Measurements from ENCODE around the gene CDH24. TPM values are rescaled to one million over a fixed set of nuclear protein-coding genes. Genes with fewer than 3 reads are reported as not detected.

CDH24 gene
- total and polyA plus RNA-seq, 9 of the 15 experiments (the other 6 are each of a cell fraction or from before 2014, with no cell fraction given): 0.04 to 16.2 (median 4.9) TPM

DNA sequence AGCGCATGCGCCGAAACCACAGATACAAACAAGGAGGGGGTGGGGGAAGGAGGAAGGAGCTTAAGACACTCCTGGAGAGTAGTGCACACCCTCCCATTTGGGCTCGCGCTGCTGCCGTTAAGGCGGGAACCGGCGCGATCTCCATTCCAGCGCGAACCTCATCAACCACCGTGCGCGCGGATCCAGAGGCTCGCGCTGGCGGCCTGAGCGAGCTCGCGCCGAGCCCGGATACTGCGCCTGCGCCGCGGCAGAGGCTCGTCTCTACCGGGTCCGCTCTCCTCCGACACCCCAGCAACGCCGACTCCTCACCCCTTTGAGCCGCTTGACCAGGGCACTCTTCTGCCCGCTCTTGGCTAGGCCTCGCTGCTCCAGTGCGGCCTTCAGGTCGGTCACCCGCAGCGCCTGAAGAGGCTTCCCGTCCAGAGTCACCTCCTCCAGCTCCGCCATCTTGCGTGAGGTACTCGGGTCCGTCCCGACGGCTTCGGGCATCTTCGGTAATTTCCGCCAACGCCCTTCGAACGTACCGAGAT, 37.4 kb upstream of the CDH24 start, which contains the start of gene ACIN1 (continued):
- peak; percentile 7 to 45; a peak in 2 of 4 replicates for TF ChIP-seq SIN3A (IDR thresholded peaks at IDR 0.05; ENCODE audit: borderline replicate concordance in 2 of 2, control insufficient read depth in 1 of 2, low read depth in 2 of 2, low read length in 2 of 2)
- TF ChIP-seq, protein P1, sequence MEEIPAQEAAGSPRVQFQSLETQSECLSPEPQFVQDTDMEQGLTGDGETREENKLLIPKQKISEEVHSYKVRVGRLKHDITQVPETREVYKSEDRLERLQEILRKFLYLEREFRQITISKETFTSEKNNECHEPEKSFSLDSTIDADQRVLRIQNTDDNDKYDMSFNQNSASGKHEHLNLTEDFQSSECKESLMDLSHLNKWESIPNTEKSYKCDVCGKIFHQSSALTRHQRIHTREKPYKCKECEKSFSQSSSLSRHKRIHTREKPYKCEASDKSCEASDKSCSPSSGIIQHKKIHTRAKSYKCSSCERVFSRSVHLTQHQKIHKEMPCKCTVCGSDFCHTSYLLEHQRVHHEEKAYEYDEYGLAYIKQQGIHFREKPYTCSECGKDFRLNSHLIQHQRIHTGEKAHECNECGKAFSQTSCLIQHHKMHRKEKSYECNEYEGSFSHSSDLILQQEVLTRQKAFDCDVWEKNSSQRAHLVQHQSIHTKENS (CRISPR knock-in tag; IDR thresholded peaks at IDR 0.05): no peak
- TF ChIP-seq PML (IDR thresholded peaks at IDR 0.05; ENCODE audit: low read length): peak; percentile 79
- peak; percentile 58 for TF ChIP-seq MEIS2 (IDR thresholded peaks at IDR 0.05; ENCODE audit: partially characterized antibody)
- peak; percentile 81 for TF ChIP-seq POLR2H (tag; IDR thresholded peaks at IDR 0.05; ENCODE audit: low read depth)
- TF ChIP-seq ZBTB1 (CRISPR knock-in tag; IDR thresholded peaks at IDR 0.05; ENCODE audit: borderline replicate concordance, low read depth): 0 out of 2 replicates have a peak, but pooled peaks have one; percentile 27
- peak; percentile 98 for TF ChIP-seq TAF7 (tag; IDR thresholded peaks at IDR 0.05)
- 0 out of 2 replicates have a peak, but pooled peaks have one; percentile 9 for TF ChIP-seq GATA2 (CRISPR knock-in tag; IDR thresholded peaks at IDR 0.05)
- TF ChIP-seq, protein P2, sequence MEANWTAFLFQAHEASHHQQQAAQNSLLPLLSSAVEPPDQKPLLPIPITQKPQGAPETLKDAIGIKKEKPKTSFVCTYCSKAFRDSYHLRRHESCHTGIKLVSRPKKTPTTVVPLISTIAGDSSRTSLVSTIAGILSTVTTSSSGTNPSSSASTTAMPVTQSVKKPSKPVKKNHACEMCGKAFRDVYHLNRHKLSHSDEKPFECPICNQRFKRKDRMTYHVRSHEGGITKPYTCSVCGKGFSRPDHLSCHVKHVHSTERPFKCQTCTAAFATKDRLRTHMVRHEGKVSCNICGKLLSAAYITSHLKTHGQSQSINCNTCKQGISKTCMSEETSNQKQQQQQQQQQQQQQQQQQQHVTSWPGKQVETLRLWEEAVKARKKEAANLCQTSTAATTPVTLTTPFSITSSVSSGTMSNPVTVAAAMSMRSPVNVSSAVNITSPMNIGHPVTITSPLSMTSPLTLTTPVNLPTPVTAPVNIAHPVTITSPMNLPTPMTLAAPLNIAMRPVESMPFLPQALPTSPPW (CRISPR knock-in tag; IDR thresholded peaks at IDR 0.05): peak; percentile 76
- TF ChIP-seq FIP1L1 (IDR thresholded peaks at IDR 0.05; ENCODE audit: low read depth, low read length, poor library complexity, severe bottlenecking): peak; percentile 49
- 0 out of 2 replicates have a peak, but pooled peaks have one; percentile 64 for TF ChIP-seq NR2C2 (CRISPR knock-in tag; IDR thresholded peaks at IDR 0.05)
- TF ChIP-seq NR2C2 (tag; IDR thresholded peaks at IDR 0.05): no peak
- peak; percentile 45; the same call in 1 of the 2 replicates for TF ChIP-seq ESRRA (IDR thresholded peaks at IDR 0.05; ENCODE audit: borderline replicate concordance, low read depth)
- TF ChIP-seq, protein P3, sequence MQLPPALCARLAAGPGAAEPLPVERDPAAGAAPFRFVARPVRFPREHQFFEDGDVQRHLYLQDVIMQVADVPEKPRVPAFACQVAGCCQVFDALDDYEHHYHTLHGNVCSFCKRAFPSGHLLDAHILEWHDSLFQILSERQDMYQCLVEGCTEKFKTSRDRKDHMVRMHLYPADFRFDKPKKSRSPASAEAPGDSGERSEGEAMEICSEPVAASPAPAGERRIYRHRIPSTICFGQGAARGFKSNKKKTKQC (CRISPR knock-in tag; IDR thresholded peaks at IDR 0.05): peak; percentile 65; the same call in 1 of the 2 replicates
- TF ChIP-seq FOXP1 (CRISPR knock-in tag; IDR thresholded peaks at IDR 0.05): peak; percentile 81
- TF ChIP-seq, protein P4, sequence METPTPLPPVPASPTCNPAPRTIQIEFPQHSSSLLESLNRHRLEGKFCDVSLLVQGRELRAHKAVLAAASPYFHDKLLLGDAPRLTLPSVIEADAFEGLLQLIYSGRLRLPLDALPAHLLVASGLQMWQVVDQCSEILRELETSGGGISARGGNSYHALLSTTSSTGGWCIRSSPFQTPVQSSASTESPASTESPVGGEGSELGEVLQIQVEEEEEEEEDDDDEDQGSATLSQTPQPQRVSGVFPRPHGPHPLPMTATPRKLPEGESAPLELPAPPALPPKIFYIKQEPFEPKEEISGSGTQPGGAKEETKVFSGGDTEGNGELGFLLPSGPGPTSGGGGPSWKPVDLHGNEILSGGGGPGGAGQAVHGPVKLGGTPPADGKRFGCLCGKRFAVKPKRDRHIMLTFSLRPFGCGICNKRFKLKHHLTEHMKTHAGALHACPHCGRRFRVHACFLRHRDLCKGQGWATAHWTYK (CRISPR knock-in tag; IDR thresholded peaks at IDR 0.05): 0 out of 2 replicates have a peak, but pooled peaks have one; percentile 70
- TF ChIP-seq FOS (IDR thresholded peaks at IDR 0.05; ENCODE audit: extremely low read depth, insufficient read length): no peak
- no peak; the same call in 1 of the 2 replicates for TF ChIP-seq MYC (IDR thresholded peaks at IDR 0.05; ENCODE audit: low read depth, low read length)
- 0 out of 2 replicates have a peak, but pooled peaks have one; percentile 68 for TF ChIP-seq MYC (CRISPR knock-in tag; IDR thresholded peaks at IDR 0.05; ENCODE audit: borderline replicate concordance, low read depth)
- no peak for TF ChIP-seq ARHGAP35 (IDR thresholded peaks at IDR 0.05; ENCODE audit: partially characterized antibody)
- TF ChIP-seq ZNF134 (CRISPR knock-in tag; conservative IDR thresholded peaks at IDR 0.05): no peak
- TF ChIP-seq, protein P5, sequence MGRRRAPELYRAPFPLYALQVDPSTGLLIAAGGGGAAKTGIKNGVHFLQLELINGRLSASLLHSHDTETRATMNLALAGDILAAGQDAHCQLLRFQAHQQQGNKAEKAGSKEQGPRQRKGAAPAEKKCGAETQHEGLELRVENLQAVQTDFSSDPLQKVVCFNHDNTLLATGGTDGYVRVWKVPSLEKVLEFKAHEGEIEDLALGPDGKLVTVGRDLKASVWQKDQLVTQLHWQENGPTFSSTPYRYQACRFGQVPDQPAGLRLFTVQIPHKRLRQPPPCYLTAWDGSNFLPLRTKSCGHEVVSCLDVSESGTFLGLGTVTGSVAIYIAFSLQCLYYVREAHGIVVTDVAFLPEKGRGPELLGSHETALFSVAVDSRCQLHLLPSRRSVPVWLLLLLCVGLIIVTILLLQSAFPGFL (CRISPR knock-in tag; IDR thresholded peaks at IDR 0.05): no peak
- no peak for TF ChIP-seq ZFPM2 (CRISPR knock-in tag; IDR thresholded peaks at IDR 0.05)
